Measurements from ENCODE around the gene DNAAF1.

Gene DNAAF1

GRCh38 chr16:84194018-84194417, 48.9 kb downstream of the DNAAF1 start:
- H3K9me3 ChIP-seq (ENCODE audit: control insufficient read depth, insufficient read depth, low read depth, low read length), result no peaks in the 10 kb centered on the region
- H3K36me3 ChIP-seq (ENCODE audit: control insufficient read depth in 2 of 2, insufficient read depth in 1 of 2, low read length in 2 of 2), result no peaks in the 10 kb centered on the region
- TF ChIP-seq ZNF2 (tag by site-specific recombination; IDR thresholded peaks at IDR 0.05) (no peak), ZNF362 (tag by site-specific recombination; IDR thresholded peaks at IDR 0.05) (no peak), ZNF416 (tag by site-specific recombination; IDR thresholded peaks at IDR 0.05) (no peak), ZSCAN23 (tag by site-specific recombination; IDR thresholded peaks at IDR 0.05) (no peak), GLIS1 (tag by site-specific recombination; IDR thresholded peaks at IDR 0.05) (no peak), ZNF747 (tag by site-specific recombination; IDR thresholded peaks at IDR 0.05) (no peak), ZSCAN16 (tag by site-specific recombination; IDR thresholded peaks at IDR 0.05) (no peak), ZNF830 (tag by site-specific recombination; IDR thresholded peaks at IDR 0.05; ENCODE audit: low read depth) (no peak), MZF1 (tag by site-specific recombination; IDR thresholded peaks at IDR 0.05; ENCODE audit: borderline replicate concordance) (no peak), RBAK (tag by site-specific recombination; IDR thresholded peaks at IDR 0.05) (no peak), ZNF423 (tag by site-specific recombination; IDR thresholded peaks at IDR 0.05) (no peak)
- TF ChIP-seq, protein P1, sequence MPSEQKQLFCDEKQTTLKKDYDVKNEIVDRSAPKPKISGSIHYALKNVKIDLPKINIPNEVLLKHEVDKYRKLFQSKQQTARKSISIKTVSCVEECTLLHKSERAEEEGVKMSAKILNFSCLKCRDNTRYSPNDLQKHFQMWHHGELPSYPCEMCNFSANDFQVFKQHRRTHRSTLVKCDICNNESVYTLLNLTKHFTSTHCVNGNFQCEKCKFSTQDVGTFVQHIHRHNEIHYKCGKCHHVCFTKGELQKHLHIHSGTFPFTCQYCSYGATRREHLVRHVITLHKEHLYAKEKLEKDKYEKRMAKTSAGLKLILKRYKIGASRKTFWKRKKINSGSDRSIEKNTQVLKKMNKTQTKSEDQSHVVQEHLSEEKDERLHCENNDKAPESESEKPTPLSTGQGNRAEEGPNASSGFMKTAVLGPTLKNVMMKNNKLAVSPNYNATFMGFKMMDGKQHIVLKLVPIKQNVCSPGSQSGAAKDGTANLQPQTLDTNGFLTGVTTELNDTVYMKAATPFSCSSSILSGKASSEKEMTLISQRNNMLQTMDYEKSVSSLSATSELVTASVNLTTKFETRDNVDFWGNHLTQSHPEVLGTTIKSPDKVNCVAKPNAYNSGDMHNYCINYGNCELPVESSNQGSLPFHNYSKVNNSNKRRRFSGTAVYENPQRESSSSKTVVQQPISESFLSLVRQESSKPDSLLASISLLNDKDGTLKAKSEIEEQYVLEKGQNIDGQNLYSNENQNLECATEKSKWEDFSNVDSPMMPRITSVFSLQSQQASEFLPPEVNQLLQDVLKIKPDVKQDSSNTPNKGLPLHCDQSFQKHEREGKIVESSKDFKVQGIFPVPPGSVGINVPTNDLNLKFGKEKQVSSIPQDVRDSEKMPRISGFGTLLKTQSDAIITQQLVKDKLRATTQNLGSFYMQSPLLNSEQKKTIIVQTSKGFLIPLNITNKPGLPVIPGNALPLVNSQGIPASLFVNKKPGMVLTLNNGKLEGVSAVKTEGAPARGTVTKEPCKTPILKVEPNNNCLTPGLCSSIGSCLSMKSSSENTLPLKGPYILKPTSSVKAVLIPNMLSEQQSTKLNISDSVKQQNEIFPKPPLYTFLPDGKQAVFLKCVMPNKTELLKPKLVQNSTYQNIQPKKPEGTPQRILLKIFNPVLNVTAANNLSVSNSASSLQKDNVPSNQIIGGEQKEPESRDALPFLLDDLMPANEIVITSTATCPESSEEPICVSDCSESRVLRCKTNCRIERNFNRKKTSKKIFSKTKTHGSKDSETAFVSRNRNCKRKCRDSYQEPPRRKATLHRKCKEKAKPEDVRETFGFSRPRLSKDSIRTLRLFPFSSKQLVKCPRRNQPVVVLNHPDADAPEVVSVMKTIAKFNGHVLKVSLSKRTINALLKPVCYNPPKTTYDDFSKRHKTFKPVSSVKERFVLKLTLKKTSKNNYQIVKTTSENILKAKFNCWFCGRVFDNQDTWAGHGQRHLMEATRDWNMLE (tag by site-specific recombination; conservative IDR thresholded peaks at IDR 0.05; ENCODE audit: low read depth), result no peak
- TF ChIP-seq, protein P2, sequence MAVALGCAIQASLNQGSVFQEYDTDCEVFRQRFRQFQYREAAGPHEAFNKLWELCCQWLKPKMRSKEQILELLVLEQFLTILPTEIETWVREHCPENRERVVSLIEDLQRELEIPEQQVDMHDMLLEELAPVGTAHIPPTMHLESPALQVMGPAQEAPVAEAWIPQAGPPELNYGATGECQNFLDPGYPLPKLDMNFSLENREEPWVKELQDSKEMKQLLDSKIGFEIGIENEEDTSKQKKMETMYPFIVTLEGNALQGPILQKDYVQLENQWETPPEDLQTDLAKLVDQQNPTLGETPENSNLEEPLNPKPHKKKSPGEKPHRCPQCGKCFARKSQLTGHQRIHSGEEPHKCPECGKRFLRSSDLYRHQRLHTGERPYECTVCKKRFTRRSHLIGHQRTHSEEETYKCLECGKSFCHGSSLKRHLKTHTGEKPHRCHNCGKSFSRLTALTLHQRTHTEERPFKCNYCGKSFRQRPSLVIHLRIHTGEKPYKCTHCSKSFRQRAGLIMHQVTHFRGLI (tag by site-specific recombination; IDR thresholded peaks at IDR 0.05), result no peak
- TF ChIP-seq, protein P3, sequence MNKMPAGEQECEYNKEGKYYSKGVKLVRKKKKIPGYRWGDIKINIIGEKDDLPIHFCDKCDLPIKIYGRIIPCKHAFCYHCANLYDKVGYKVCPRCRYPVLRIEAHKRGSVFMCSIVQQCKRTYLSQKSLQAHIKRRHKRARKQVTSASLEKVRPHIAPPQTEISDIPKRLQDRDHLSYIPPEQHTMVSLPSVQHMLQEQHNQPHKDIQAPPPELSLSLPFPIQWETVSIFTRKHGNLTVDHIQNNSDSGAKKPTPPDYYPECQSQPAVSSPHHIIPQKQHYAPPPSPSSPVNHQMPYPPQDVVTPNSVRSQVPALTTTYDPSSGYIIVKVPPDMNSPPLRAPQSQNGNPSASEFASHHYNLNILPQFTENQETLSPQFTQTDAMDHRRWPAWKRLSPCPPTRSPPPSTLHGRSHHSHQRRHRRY (tag by site-specific recombination; IDR thresholded peaks at IDR 0.05), result no peak
- H3K27ac ChIP-seq (ENCODE audit: extremely low read depth, low read depth, low read length), result no peak overlapping the region
- ChIA-PET POLR2A (no interaction called here), CTCF (no interaction called here)
- H3K4me3 ChIP-seq (ENCODE audit: low read depth, low read length), result no peak overlapping the region
- no peaks in the 10 kb centered on the region for H3K4me1 ChIP-seq (ENCODE audit: control insufficient read depth, insufficient read depth, low read length)

DNA sequence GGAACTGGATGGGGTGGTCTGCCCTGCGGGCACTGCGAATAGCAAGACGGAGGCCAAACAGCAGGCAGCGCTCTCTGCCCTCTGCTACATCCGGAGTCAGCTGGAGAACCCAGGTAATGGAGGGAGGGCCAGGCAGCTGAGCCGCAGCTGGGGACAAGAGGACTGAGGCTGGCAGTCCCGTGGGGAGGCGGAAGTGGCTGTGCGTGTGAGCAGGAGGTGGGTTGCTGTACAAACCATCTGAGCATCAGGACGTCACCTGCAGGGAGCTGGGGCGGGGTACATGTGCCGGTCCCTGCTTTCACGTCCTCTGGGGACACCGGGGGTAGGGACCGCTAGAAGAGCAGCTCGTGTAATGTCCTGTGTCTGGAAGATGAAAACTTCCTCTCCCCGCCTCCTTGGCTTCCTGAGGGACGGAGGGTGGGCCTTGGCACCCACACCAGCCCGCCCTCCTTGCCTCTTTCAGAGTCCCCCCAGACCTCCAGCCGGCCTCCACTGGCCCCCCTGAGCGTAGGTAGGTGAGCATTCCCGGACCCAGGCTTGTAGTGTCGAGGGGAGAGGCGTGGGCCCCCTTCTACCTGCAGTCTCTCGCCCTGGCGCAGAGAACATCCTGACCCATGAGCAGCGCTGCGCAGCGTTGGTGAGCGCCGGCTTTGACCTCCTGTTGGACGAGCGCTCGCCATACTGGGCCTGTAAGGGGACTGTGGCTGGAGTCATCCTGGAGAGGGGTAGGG, 49.5 kb downstream of the DNAAF1 start:
- ChIA-PET POLR2A (no interaction called here), CTCF (interaction anchor here (1.5 kb wide), 1 partner anchor 8 kb away, joined by 4 read pairs; the partner anchor contains the start of gene TAF1C)
- no peaks in the 10 kb centered on the region for H3K36me3 ChIP-seq (ENCODE audit: control insufficient read depth in 2 of 2, insufficient read depth in 1 of 2, low read length in 2 of 2)
- no peaks in the 10 kb centered on the region for H3K9me3 ChIP-seq (ENCODE audit: control insufficient read depth, insufficient read depth, low read depth, low read length)
- H3K27ac ChIP-seq (ENCODE audit: extremely low read depth, low read depth, low read length), result no peak overlapping the region
- no peak overlapping the region for H3K4me3 ChIP-seq (ENCODE audit: low read depth, low read length)
- H3K4me1 ChIP-seq (ENCODE audit: control insufficient read depth, insufficient read depth, low read length), result no peaks in the 10 kb centered on the region
- TF ChIP-seq ZNF473 (tag by site-specific recombination; IDR thresholded peaks at IDR 0.05), result no peak
- TF ChIP-seq, protein P4, sequence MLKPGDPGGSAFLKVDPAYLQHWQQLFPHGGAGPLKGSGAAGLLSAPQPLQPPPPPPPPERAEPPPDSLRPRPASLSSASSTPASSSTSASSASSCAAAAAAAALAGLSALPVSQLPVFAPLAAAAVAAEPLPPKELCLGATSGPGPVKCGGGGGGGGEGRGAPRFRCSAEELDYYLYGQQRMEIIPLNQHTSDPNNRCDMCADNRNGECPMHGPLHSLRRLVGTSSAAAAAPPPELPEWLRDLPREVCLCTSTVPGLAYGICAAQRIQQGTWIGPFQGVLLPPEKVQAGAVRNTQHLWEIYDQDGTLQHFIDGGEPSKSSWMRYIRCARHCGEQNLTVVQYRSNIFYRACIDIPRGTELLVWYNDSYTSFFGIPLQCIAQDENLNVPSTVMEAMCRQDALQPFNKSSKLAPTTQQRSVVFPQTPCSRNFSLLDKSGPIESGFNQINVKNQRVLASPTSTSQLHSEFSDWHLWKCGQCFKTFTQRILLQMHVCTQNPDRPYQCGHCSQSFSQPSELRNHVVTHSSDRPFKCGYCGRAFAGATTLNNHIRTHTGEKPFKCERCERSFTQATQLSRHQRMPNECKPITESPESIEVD (tag by site-specific recombination; IDR thresholded peaks at IDR 0.05), result no peak
- no peak for TF ChIP-seq FEZF1 (tag by site-specific recombination; IDR thresholded peaks at IDR 0.05)
- TF ChIP-seq GLIS1 (tag by site-specific recombination; IDR thresholded peaks at IDR 0.05), result no peak
- TF ChIP-seq, protein P5, sequence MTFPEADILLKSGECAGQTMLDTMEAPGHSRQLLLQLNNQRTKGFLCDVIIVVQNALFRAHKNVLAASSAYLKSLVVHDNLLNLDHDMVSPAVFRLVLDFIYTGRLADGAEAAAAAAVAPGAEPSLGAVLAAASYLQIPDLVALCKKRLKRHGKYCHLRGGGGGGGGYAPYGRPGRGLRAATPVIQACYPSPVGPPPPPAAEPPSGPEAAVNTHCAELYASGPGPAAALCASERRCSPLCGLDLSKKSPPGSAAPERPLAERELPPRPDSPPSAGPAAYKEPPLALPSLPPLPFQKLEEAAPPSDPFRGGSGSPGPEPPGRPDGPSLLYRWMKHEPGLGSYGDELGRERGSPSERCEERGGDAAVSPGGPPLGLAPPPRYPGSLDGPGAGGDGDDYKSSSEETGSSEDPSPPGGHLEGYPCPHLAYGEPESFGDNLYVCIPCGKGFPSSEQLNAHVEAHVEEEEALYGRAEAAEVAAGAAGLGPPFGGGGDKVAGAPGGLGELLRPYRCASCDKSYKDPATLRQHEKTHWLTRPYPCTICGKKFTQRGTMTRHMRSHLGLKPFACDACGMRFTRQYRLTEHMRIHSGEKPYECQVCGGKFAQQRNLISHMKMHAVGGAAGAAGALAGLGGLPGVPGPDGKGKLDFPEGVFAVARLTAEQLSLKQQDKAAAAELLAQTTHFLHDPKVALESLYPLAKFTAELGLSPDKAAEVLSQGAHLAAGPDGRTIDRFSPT (tag by site-specific recombination; IDR thresholded peaks at IDR 0.05), result no peak
- TF ChIP-seq, protein P6, sequence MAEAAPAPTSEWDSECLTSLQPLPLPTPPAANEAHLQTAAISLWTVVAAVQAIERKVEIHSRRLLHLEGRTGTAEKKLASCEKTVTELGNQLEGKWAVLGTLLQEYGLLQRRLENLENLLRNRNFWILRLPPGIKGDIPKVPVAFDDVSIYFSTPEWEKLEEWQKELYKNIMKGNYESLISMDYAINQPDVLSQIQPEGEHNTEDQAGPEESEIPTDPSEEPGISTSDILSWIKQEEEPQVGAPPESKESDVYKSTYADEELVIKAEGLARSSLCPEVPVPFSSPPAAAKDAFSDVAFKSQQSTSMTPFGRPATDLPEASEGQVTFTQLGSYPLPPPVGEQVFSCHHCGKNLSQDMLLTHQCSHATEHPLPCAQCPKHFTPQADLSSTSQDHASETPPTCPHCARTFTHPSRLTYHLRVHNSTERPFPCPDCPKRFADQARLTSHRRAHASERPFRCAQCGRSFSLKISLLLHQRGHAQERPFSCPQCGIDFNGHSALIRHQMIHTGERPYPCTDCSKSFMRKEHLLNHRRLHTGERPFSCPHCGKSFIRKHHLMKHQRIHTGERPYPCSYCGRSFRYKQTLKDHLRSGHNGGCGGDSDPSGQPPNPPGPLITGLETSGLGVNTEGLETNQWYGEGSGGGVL (tag by site-specific recombination; IDR thresholded peaks at IDR 0.05), result no peak
